ENCODE measurements around the gene AOPEP. TPM values are rescaled to one million over a fixed set of nuclear protein-coding genes. Genes with fewer than 3 reads are reported as not detected.

Gene AOPEP
- total RNA-seq, 1 experiment from 2014 or later = 15.0 TPM

GRCh38 chr9:94772144-94772543, 45.6 kb downstream of the AOPEP start:
- H3T11ph ChIP-seq (ENCODE audit: low read length) = no peak overlapping the region
- 0 out of 7 replicates have a peak overlapping the region, but pooled peaks of 1 of the 3 experiments have one; percentile 8 for H3K27ac Mint-ChIP-seq
- no CpG with 5 or more reads among the region's 3 CpGs for WGBS (ENCODE audit: extremely low coverage, insufficient read length, low lambda C conversion rate)

More at GRCh38 chr9:94772144-94772543, 45.6 kb downstream of the AOPEP start:
- H2BK15ac ChIP-seq (ENCODE audit: low read depth, low read length) = no peak overlapping the region
- H3K23ac ChIP-seq (ENCODE audit: insufficient read length, low read depth, low read length) = no peak overlapping the region
- H2AFZ ChIP-seq (ENCODE audit: low read length) = no peak overlapping the region
- H3K9ac ChIP-seq (ENCODE audit: extremely low read depth, insufficient read length, low read length) = no peak overlapping the region
- no peak overlapping the region for H3K4ac ChIP-seq (ENCODE audit: low read depth, low read length)
- no peak overlapping the region for H2BK20ac ChIP-seq (ENCODE audit: low read depth, low read length, poor library complexity, severe bottlenecking)
- no peaks in the 10 kb centered on the region for H3K27me3 ChIP-seq (ENCODE audit: insufficient read depth, low read length)
- no peak overlapping the region for H3K27ac ChIP-seq (ENCODE audit: insufficient read length, low read depth, low read length)
- no peaks in the 10 kb centered on the region for H3K9me3 ChIP-seq (ENCODE audit: control insufficient read depth, low read depth, low read length)
- H3K18ac ChIP-seq (ENCODE audit: insufficient read length, low read depth, low read length) = peak overlapping the region; percentile 26
- H3K4me2 ChIP-seq (ENCODE audit: insufficient read depth, insufficient read length, low read length) = no peak overlapping the region
- H3K36me3 Mint-ChIP-seq (ENCODE audit: insufficient read depth in 1 of 3, low read depth in 3 of 3) = no peaks in the 10 kb centered on the region; a peak in 3 of 7 replicates
- DNase-seq = no peak
- H2BK120ac ChIP-seq (ENCODE audit: low read depth, low read length, poor library complexity, severe bottlenecking) = no peak overlapping the region
- no peaks in the 10 kb centered on the region for H3K9me3 Mint-ChIP-seq
- H2BK5ac ChIP-seq (ENCODE audit: insufficient read length, low read length) = no peak overlapping the region
- H2BK12ac ChIP-seq (ENCODE audit: insufficient read length, low read depth, low read length) = peak overlapping the region; percentile 45
- H4K91ac ChIP-seq (ENCODE audit: insufficient read length, low read depth, low read length) = no peak overlapping the region
- H3K14ac ChIP-seq (ENCODE audit: insufficient read depth, low read length) = no peak overlapping the region
- no peaks in the 10 kb centered on the region for H3K23me2 ChIP-seq (ENCODE audit: insufficient read length, low read depth, low read length, poor library complexity, severe bottlenecking)
- TF ChIP-seq CTCF (conservative IDR thresholded peaks at IDR 0.05) = no peak
- H3K56ac ChIP-seq (ENCODE audit: insufficient read length, low read depth, low read length) = no peak overlapping the region
- H3K4me1 ChIP-seq (ENCODE audit: insufficient read depth, low read length) = no peaks in the 10 kb centered on the region
- no peak overlapping the region for H4K5ac ChIP-seq (ENCODE audit: insufficient read length, low read depth, low read length)
- H3K4me3 Mint-ChIP-seq = no peak overlapping the region
- peaks cover 17 to 27% of the 10 kb centered on the region in 2 experiments for H3K4me1 Mint-ChIP-seq
- no peaks in the 10 kb centered on the region for H3K27me3 Mint-ChIP-seq (ENCODE audit: low read depth)
- H4K20me1 ChIP-seq (ENCODE audit: control insufficient read depth, insufficient read depth, insufficient read length) = no peaks in the 10 kb centered on the region
- H4K8ac ChIP-seq (replicated peaks; ENCODE audit: insufficient read length, low read depth, low read length) = no peak overlapping the region
- no peaks in the 10 kb centered on the region for H3K79me1 ChIP-seq (ENCODE audit: insufficient read depth, low read depth, low read length, poor library complexity, severe bottlenecking)
- no peaks in the 10 kb centered on the region for H3K79me2 ChIP-seq (ENCODE audit: insufficient read depth, low read length)
- H2AK5ac ChIP-seq (ENCODE audit: insufficient read length, low read length) = no peak overlapping the region
